Ascending aorta (tissue), 2 donors: ENCODE measurements around the gene NELL1. TPM values are rescaled to one million over a fixed set of nuclear protein-coding genes. Genes with fewer than 3 reads are reported as not detected.

Source experiments
- DNase-seq, 2 donors: peaks; one replicate each; pipeline ENCODE4 v3.0.0-alpha.2; 2019; ENCODE audit warnings: low spot score in 2 of 2
- H3K27ac ChIP-seq, 2 donors: fragments of 200-600 bp; sonication (generic); one replicate each; pipeline ENCODE4 v1.5.1; 2016 to 2017; ENCODE audit warnings: mild to moderate bottlenecking in 1 of 2
- H3K27me3 ChIP-seq: fragments of 200-600 bp; sonication (generic); one replicate; pipeline ENCODE4 v1.5.1; 2017
- H3K36me3 ChIP-seq, 2 donors: fragments of 200-600 bp; sonication (generic); one replicate each; pipeline ENCODE4 v1.5.1; 2016
- H3K4me1 ChIP-seq, 2 donors: fragments of 200-600 bp; sonication (generic); one replicate each; pipeline ENCODE4 v1.5.1; 2016 to 2017; ENCODE audit warnings: mild to moderate bottlenecking in 1 of 2
- H3K4me3 ChIP-seq, 2 donors: fragments of 200-600 bp; sonication (generic); one replicate each; pipeline ENCODE4 v1.5.1; 2016 to 2017; ENCODE audit warnings: mild to moderate bottlenecking in 1 of 2
- H3K9me3 ChIP-seq, 2 donors: fragments of 200-600 bp; sonication (generic); one replicate each; pipeline ENCODE4 v1.5.1; 2016
- CTCF ChIP-seq, 3 experiments: fragments of 200-600 bp in 2 of 3; fragments of 450-650 bp in 1 of 3; sonication (generic) in 2 of 3; IDR thresholded peaks; one replicate each; pipeline ENCODE4 v1.5.1; 2016 to 2019; ENCODE audit warnings: antibody characterized with exemption in 3 of 3, mild to moderate bottlenecking in 1 of 3, moderate library complexity in 1 of 3
- intact Hi-C: fragments of 100-400 bp; cut with DNase I; formaldehyde crosslinking; loops from one replicate; pipeline ENCODE4 v1.15.1; 2023
- total RNA-seq: library from RNA; depleted of rRNA; stranded (reverse); fragments of >200 nt; gene quantifications from one replicate; pipeline ENCODE4 v1.1.0, GENCODE V29; 2016

The NELL1 gene
- total RNA-seq, 1 donor from 2014 or later = not detected

GRCh38 chr11:20754933-20755332 lies 85.5 kb downstream of the NELL1 start:
- H3K36me3 ChIP-seq = no peaks in the 10 kb centered on the region
- no peak overlapping the region for H3K4me3 ChIP-seq
- no peaks in the 10 kb centered on the region for H3K4me1 ChIP-seq
- H3K27ac ChIP-seq = no peak overlapping the region
- intact Hi-C loops = no loop called here
- no peak for DNase-seq
- no peak for TF ChIP-seq CTCF (IDR thresholded peaks at IDR 0.05)
- no peaks in the 10 kb centered on the region for H3K27me3 ChIP-seq
- no peaks in the 10 kb centered on the region for H3K9me3 ChIP-seq

DNA sequence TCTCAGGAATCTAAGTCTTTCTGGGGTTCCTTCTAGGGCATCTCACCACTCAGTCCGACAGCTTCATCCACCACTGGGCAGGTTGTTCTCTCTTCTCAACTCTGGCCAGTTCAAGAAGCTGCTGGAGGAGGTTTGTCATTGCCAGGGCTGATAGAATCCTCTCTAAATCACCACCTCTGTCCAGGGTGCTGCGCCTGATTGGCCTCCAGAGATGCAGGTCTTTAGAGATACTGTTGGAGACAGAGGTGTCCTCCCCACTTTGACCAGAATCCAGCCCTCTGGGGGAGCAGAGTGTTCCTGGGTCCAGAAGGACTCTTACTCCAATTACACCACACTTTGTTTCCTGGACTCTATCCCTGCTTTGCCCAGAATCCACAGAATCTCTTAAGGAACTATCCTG lies 90.2 kb downstream of the NELL1 start:
- no peaks in the 10 kb centered on the region for H3K9me3 ChIP-seq

DNA sequence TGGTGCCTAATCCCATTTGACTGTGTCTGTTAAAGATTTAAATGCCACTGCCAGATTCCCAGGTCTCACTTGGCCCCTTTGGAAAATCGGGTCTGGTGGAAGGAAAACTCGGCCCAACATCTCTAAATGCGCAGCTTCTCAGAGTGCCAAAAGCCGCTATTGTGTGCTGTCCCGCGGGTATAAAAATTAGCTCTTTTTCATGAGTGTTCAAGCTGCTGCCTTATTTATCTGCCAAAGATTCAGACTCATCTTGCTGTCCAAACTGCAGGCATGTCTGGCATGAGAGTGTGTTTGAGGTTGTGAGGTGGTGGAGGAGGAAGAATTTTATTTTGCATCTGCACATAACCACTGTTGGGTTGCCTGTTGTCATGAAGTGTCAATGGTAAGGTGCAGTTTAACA lies 91.4 kb downstream of the NELL1 start:
- Histone ChIP-seq H3K9me3 (no peaks in the 10 kb centered on the region), H3K27ac (no peak overlapping the region), H3K4me3 (no peak overlapping the region), H3K27me3 (no peaks in the 10 kb centered on the region), H3K4me1 (no peaks in the 10 kb centered on the region), H3K36me3 (no peaks in the 10 kb centered on the region)
- TF ChIP-seq CTCF (IDR thresholded peaks at IDR 0.05) = no peak
- intact Hi-C loops = no loop called here
- no peak for DNase-seq

More for the DNA sequence above, 90.2 kb downstream of the NELL1 start:
- H3K4me3 ChIP-seq = no peak overlapping the region
- no peak overlapping the region for H3K27ac ChIP-seq
- no peak for DNase-seq
- H3K4me1 ChIP-seq = no peaks in the 10 kb centered on the region
- intact Hi-C loops = no loop called here
- no peaks in the 10 kb centered on the region for H3K27me3 ChIP-seq
- no peaks in the 10 kb centered on the region for H3K36me3 ChIP-seq
- TF ChIP-seq CTCF (IDR thresholded peaks at IDR 0.05) = no peak

GRCh38 chr11:20762116-20762844 lies 92.9 kb downstream of the NELL1 start:
- Histone ChIP-seq H3K36me3 (no peaks in the 10 kb centered on the region), H3K9me3 (no peaks in the 10 kb centered on the region), H3K27me3 (no peaks in the 10 kb centered on the region), H3K4me1 (no peaks in the 10 kb centered on the region), H3K4me3 (no peak overlapping the region), H3K27ac (no peak overlapping the region)
- intact Hi-C loops = no loop called here
- DNase-seq = no peak
- TF ChIP-seq CTCF (IDR thresholded peaks at IDR 0.05) = no peak

DNA sequence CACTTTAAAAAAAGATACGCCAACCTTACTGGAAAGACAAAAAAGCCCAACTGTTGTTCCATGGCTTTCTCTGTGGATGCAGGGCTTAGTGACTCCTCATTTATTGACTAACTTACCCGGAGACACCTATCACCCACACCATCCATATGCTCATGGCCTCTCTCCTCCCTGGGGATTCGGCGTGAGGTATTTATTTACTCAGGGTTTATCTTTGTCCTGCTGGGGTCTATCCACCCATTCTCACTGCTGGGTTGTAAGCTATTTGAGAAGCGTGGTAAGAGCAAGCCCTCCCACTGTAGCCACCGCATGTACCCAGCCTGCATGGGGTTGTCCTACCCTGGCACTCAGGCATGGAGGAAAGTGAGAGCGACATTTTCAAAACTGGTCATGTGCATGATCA lies 93.6 kb downstream of the NELL1 start:
- Histone ChIP-seq H3K4me3 (no peak overlapping the region), H3K27ac (no peak overlapping the region), H3K36me3 (no peaks in the 10 kb centered on the region), H3K9me3 (no peaks in the 10 kb centered on the region), H3K27me3 (no peaks in the 10 kb centered on the region), H3K4me1 (no peaks in the 10 kb centered on the region)
- intact Hi-C loops = no loop called here
- no peak for DNase-seq
- no peak for TF ChIP-seq CTCF (IDR thresholded peaks at IDR 0.05)
